ENCODE results near the gene C1orf105. TPM values are rescaled to one million over a fixed set of nuclear protein-coding genes. Genes with fewer than 3 reads are reported as not detected.

Gene C1orf105
- total RNA-seq, 4 donors from 2014 or later: not detected

- H3K9me3 ChIP-seq: no peaks in the 10 kb centered on the region
- 100% methylated on average over 1 of the region's 1 CpG; no CpG with 5 or more reads in 1 of the 2 donors for WGBS, 2 donors (ENCODE audit: low coverage in 1 of 2)
- H3K36me3 ChIP-seq: no peaks in the 10 kb centered on the region
- no peaks in the 10 kb centered on the region for H3K4me1 ChIP-seq
- no peaks in the 10 kb centered on the region for H3K27me3 ChIP-seq
- TF ChIP-seq EP300 (IDR thresholded peaks at IDR 0.05): no peak
- no peak for TF ChIP-seq CTCF (IDR thresholded peaks at IDR 0.05)
- no peak for TF ChIP-seq POLR2A (IDR thresholded peaks at IDR 0.05)
- no peak for TF ChIP-seq POLR2AphosphoS5 (IDR thresholded peaks at IDR 0.05)
- ATAC-seq: no peak
- no peak overlapping the region for H3K27ac ChIP-seq
- no peak overlapping the region for H3K4me3 ChIP-seq
Measured at GRCh38 chr1:172457479-172458130, 37.1 kb downstream of the C1orf105 start.

- Histone ChIP-seq H3K4me3 (no peak overlapping the region), H3K36me3 (no peaks in the 10 kb centered on the region), H3K27me3 (no peaks in the 10 kb centered on the region), H3K9me3 (no peaks in the 10 kb centered on the region), H3K27ac (no peak overlapping the region), H3K4me1 (no peaks in the 10 kb centered on the region)
- no peak for TF ChIP-seq EP300 (IDR thresholded peaks at IDR 0.05)
- TF ChIP-seq POLR2AphosphoS5 (IDR thresholded peaks at IDR 0.05): no peak
- no peak for TF ChIP-seq POLR2A (IDR thresholded peaks at IDR 0.05)
- TF ChIP-seq CTCF (IDR thresholded peaks at IDR 0.05): no peak
- 89 to 91% methylated on average over 1 of the region's 1 CpG for WGBS, 2 donors (ENCODE audit: low coverage in 1 of 2)
- no peak for ATAC-seq
Measured at GRCh38 chr1:172460177-172460576, 39.7 kb downstream of the C1orf105 start.

GRCh38 chr1:172460887-172461315, 40.4 kb downstream of the C1orf105 start:
- H3K9me3 ChIP-seq: no peaks in the 10 kb centered on the region
- no peak overlapping the region for H3K4me3 ChIP-seq
- ATAC-seq: no peak
- H3K4me1 ChIP-seq: no peaks in the 10 kb centered on the region
- no peaks in the 10 kb centered on the region for H3K27me3 ChIP-seq
- H3K36me3 ChIP-seq: no peaks in the 10 kb centered on the region
- 50 to 83% methylated on average over 1 of the region's 1 CpG for WGBS, 2 donors (ENCODE audit: low coverage in 1 of 2)
- TF ChIP-seq POLR2AphosphoS5 (IDR thresholded peaks at IDR 0.05) (no peak), EP300 (IDR thresholded peaks at IDR 0.05) (no peak), CTCF (IDR thresholded peaks at IDR 0.05) (no peak), POLR2A (IDR thresholded peaks at IDR 0.05) (no peak)
- H3K27ac ChIP-seq: no peak overlapping the region

- no peak for TF ChIP-seq CTCF (IDR thresholded peaks at IDR 0.05)
- TF ChIP-seq EP300 (IDR thresholded peaks at IDR 0.05): no peak
- no peak for TF ChIP-seq POLR2AphosphoS5 (IDR thresholded peaks at IDR 0.05)
- TF ChIP-seq POLR2A (IDR thresholded peaks at IDR 0.05): no peak
- no peak overlapping the region for H3K27ac ChIP-seq
- ATAC-seq: no peak
- WGBS, 2 donors (ENCODE audit: low coverage in 1 of 2): 86 to 87% methylated on average over 1 of the region's 1 CpG
- H3K9me3 ChIP-seq: no peaks in the 10 kb centered on the region
- H3K27me3 ChIP-seq: no peaks in the 10 kb centered on the region
- no peaks in the 10 kb centered on the region for H3K36me3 ChIP-seq
- no peaks in the 10 kb centered on the region for H3K4me1 ChIP-seq
- H3K4me3 ChIP-seq: no peak overlapping the region
Measured at GRCh38 chr1:172465617-172466016, 45.1 kb downstream of the C1orf105 start.

- Histone ChIP-seq H3K27ac (no peak overlapping the region), H3K4me3 (no peak overlapping the region), H3K4me1 (no peaks in the 10 kb centered on the region), H3K36me3 (no peaks in the 10 kb centered on the region), H3K9me3 (no peaks in the 10 kb centered on the region), H3K27me3 (no peaks in the 10 kb centered on the region)
- WGBS, 2 donors (ENCODE audit: low coverage in 1 of 2): 94 to 100% methylated on average over 3 of the region's 3 CpGs
- TF ChIP-seq POLR2A (IDR thresholded peaks at IDR 0.05): no peak
- no peak for TF ChIP-seq POLR2AphosphoS5 (IDR thresholded peaks at IDR 0.05)
- no peak for TF ChIP-seq CTCF (IDR thresholded peaks at IDR 0.05)
- TF ChIP-seq EP300 (IDR thresholded peaks at IDR 0.05): no peak
- ATAC-seq: no peak
Measured at GRCh38 chr1:172466795-172467407, 46.4 kb downstream of the C1orf105 start.

Measured in gastroesophageal sphincter (tissue), 4 donors.